ENCODE measurements around the gene INF2.
"Not testable (repeated sequence)": the region's sequence is repeated elsewhere in the genome, so short reads cannot be mapped to it uniquely, and the experiment has no call there.

The INF2 gene

GRCh38 chr14:104651876-104652260 lies 37.5 kb upstream of the INF2 start:
- DNase-seq (ENCODE audit: low read depth, low spot score), result no peak
- no peak overlapping the region for H3K4me3 ChIP-seq (ENCODE audit: low read depth, low read length)
- TF ChIP-seq CTCF (IDR thresholded peaks at IDR 0.05; ENCODE audit: low read depth, low read length), result no peak
- in situ Hi-C loops (cut with HindIII; ENCODE audit: low sequenced_read_pairs), result no loop called here

GRCh38 chr14:104652386-104652785 lies 37.0 kb upstream of the INF2 start:
- no peak overlapping the region for H3K4me3 ChIP-seq (ENCODE audit: low read depth, low read length)
- DNase-seq (ENCODE audit: low read depth, low spot score), result no peak
- in situ Hi-C loops (cut with HindIII; ENCODE audit: low sequenced_read_pairs), result no loop called here
- no peak for TF ChIP-seq CTCF (IDR thresholded peaks at IDR 0.05; ENCODE audit: low read depth, low read length)

GRCh38 chr14:104653130-104653920 lies 36.1 kb upstream of the INF2 start:
- in situ Hi-C loops (cut with HindIII; ENCODE audit: low sequenced_read_pairs); H3K4me3 ChIP-seq (ENCODE audit: low read depth, low read length); DNase-seq (ENCODE audit: low read depth, low spot score): not testable (repeated sequence)

- no peak for DNase-seq (ENCODE audit: low read depth, low spot score)
- no peak for TF ChIP-seq CTCF (IDR thresholded peaks at IDR 0.05; ENCODE audit: low read depth, low read length)
- in situ Hi-C loops (cut with HindIII; ENCODE audit: low sequenced_read_pairs), result no loop called here
- no peak overlapping the region for H3K4me3 ChIP-seq (ENCODE audit: low read depth, low read length)
These were observed 35.3 kb upstream of the INF2 start for GRCh38 chr14:104654119-104654518.

GRCh38 chr14:104655128-104655848 lies 34.1 kb upstream of the INF2 start:
- no peak overlapping the region for H3K4me3 ChIP-seq (ENCODE audit: low read depth, low read length)
- TF ChIP-seq CTCF (IDR thresholded peaks at IDR 0.05; ENCODE audit: low read depth, low read length), result no peak
- DNase-seq (ENCODE audit: low read depth, low spot score), result no peak
- in situ Hi-C loops (cut with HindIII; ENCODE audit: low sequenced_read_pairs), result no loop called here

GRCh38 chr14:104656014-104656714 lies 33.3 kb upstream of the INF2 start:
- TF ChIP-seq CTCF (IDR thresholded peaks at IDR 0.05; ENCODE audit: low read depth, low read length), result no peak
- DNase-seq (ENCODE audit: low read depth, low spot score), result no peak
- in situ Hi-C loops (cut with HindIII; ENCODE audit: low sequenced_read_pairs), result no loop called here
- no peak overlapping the region for H3K4me3 ChIP-seq (ENCODE audit: low read depth, low read length)
